GM12801 (cell line): ENCODE results near the gene DHX34.

Experiments
- TF ChIP-seq, protein P1 (sequence below): IDR thresholded peaks from one replicate; pipeline ENCODE4 v1.5.1; 2011; ENCODE audit warnings: control low read depth; ENCODE audit not compliant: insufficient read length; ENCODE audit errors: extremely low read depth

DHX34 gene

GRCh38 chr19:47319923-47320871, 28.9 kb upstream of the DHX34 start:
- TF ChIP-seq, protein P1, sequence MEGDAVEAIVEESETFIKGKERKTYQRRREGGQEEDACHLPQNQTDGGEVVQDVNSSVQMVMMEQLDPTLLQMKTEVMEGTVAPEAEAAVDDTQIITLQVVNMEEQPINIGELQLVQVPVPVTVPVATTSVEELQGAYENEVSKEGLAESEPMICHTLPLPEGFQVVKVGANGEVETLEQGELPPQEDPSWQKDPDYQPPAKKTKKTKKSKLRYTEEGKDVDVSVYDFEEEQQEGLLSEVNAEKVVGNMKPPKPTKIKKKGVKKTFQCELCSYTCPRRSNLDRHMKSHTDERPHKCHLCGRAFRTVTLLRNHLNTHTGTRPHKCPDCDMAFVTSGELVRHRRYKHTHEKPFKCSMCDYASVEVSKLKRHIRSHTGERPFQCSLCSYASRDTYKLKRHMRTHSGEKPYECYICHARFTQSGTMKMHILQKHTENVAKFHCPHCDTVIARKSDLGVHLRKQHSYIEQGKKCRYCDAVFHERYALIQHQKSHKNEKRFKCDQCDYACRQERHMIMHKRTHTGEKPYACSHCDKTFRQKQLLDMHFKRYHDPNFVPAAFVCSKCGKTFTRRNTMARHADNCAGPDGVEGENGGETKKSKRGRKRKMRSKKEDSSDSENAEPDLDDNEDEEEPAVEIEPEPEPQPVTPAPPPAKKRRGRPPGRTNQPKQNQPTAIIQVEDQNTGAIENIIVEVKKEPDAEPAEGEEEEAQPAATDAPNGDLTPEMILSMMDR = no peak

GRCh38 chr19:47321630-47322029, 27.5 kb upstream of the DHX34 start:
- TF ChIP-seq, protein P1 = no peak

GRCh38 chr19:47322058-47322457, 27.1 kb upstream of the DHX34 start:
- TF ChIP-seq, protein P1 = no peak

DNA sequence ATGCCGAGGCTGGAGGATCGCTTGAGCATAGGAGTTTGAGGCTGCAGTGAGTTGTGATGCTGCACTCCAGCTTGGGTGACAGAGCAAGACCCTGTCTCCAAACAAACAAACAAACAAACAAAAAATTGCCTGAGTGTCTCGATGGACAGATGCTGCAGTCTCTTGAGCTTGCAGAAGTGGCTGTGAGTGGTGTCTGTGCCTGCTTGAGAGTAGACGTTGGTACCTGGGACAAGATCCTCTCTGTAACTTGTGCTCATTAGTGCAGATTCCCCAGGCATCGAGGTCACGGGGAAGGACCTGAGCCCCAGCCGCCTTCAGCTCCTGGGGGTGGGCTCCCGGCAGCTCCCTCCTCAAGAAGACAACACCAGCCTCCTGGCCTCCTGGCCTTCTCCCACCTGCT, 25.7 kb upstream of the DHX34 start:
- TF ChIP-seq, protein P1 = no peak

DNA sequence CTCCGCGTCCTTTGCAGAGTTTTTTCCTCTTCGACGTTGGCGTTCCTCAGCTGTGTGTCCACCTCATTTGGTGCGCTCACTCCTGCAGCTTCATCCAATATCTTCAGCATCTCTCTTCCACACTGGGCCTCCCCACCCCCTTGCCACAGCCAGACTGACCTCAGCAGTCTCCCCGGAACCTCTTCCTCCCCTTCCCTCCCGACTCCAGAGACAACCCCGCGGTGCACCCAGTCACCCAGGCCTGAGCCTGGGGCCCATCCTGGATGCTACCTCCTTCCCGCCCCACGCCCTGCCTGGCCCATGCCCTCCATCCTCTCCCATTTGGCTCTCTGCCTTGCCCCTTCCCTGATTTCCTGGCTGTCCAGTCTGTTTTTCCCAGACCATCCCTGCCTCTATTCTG, 25.2 kb upstream of the DHX34 start:
- TF ChIP-seq, protein P1 = no peak

DNA sequence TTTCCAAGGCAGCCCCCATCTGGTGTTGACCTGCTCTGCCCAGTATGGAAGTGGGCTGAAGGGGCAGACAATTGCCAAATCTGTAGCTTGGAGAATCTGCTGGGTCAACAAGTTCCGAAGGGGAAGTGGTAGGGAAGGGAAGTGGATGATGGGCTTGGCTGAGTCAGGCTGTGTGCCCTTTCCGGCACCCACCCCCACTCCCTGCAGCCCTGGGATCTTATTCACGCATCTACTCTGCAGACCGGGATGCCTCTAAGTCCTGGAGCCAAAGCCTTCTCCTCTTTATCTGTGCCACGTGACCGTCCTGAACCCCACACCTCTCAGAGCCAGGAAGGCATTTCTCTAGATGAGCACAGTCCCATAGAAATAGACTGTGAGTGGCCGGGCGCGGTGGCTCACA, 24.6 kb upstream of the DHX34 start:
- TF ChIP-seq, protein P1 = no peak

DNA sequence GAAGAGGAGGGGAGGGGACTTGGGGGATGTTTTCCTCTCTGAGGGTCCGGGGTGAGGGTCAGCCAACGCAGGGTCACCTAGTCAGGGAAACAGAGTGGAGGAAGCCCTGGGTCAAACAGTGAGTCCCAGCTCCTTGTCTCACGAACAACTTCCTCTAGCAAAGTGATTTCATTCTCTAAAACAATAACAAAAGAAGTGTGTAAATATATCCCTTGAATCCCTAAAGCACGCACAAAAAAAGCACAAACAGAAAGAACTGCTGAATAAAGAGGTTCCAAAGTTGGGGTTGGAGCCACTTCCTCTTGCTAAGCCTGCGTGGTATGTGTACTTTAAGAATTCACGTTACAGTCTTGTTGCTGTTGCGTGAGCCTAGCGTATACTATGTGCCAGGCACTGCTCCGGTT, 18.6 kb upstream of the DHX34 start:
- TF ChIP-seq, protein P1 = no peak
